Activated T-cell treated with anti-CD3 and anti-CD28 coated beads, Interleukin-2, amount 50 U/mL, for 72 hours (primary cell): ENCODE measurements around the gene ERBIN. TPM values are rescaled to one million over a fixed set of nuclear protein-coding genes. Genes with fewer than 3 reads are reported as not detected.
A peak's percentile ranks its signal among the peaks of the same experiment; 100 is the strongest.
"Not testable (repeated sequence)": the region's sequence is repeated elsewhere in the genome, so short reads cannot be mapped to it uniquely, and the experiment has no call there.

ENCODE experiments used
- ATAC-seq, 2 donors: fragments of 150-1000 bp; cut with Tn5 transposase; replicated peaks in 1 of 2; 2 replicates each; pipeline ENCODE4 v1.10.0; 2021; ENCODE audit warnings: moderate library complexity in 2 of 2, mild to moderate bottlenecking in 1 of 2
- DNase-seq, 2 donors: peaks; one replicate each; pipeline ENCODE4 v3.0.0; 2021 to 2022; ENCODE audit warnings: mixed read lengths in 1 of 2
- H3K27ac Mint-ChIP-seq: one replicate; pipeline ENCODE4 v1.8.0; 2022; ENCODE audit warnings: mild to moderate bottlenecking, moderate library complexity, mixed read lengths
- H3K27me3 Mint-ChIP-seq: one replicate; pipeline ENCODE4 v1.8.0; 2022; ENCODE audit warnings: low read depth, mixed read lengths
- H3K36me3 Mint-ChIP-seq, 2 donors: one replicate each; pipeline ENCODE4 v1.8.0; 2022; ENCODE audit warnings: mixed read lengths in 2 of 2, mild to moderate bottlenecking in 1 of 2; ENCODE audit not compliant: insufficient read depth in 2 of 2
- H3K4me1 Mint-ChIP-seq: one replicate; pipeline ENCODE4 v1.8.0; 2022; ENCODE audit warnings: low read depth, mixed read lengths
- H3K4me3 Mint-ChIP-seq, 2 donors: one replicate each; pipeline ENCODE4 v1.8.0; 2022; ENCODE audit warnings: mild to moderate bottlenecking in 2 of 2, mixed read lengths in 2 of 2, moderate library complexity in 2 of 2
- H3K9me3 Mint-ChIP-seq, 2 donors: one replicate each; pipeline ENCODE4 v1.8.0; 2022; ENCODE audit warnings: mixed read lengths in 2 of 2
- total RNA-seq, 2 donors: library from RNA; stranded (reverse); gene quantifications; one replicate each; pipeline ENCODE4 v1.2.3, GENCODE V29; 2022

ERBIN gene
- total RNA-seq, 2 donors from 2014 or later, result 63.6 to 64.4 TPM

GRCh38 chr5:65951330-65951729 lies 25.0 kb downstream of the ERBIN start:
- ATAC-seq (no peak), DNase-seq (no peak)
- Mint-ChIP-seq H3K27me3 (no peaks in the 10 kb centered on the region), H3K4me1 (peaks cover 30% of the 10 kb centered on the region), H3K36me3 (peaks cover 0 to 2% of the 10 kb centered on the region in 2 donors), H3K27ac (no peak overlapping the region), H3K9me3 (no peaks in the 10 kb centered on the region), H3K4me3 (no peak overlapping the region)

GRCh38 chr5:65952259-65952658 lies 25.9 kb downstream of the ERBIN start:
- no peak for ATAC-seq
- Mint-ChIP-seq H3K27me3 (no peaks in the 10 kb centered on the region), H3K4me1 (peaks cover 30% of the 10 kb centered on the region), H3K4me3 (no peak overlapping the region), H3K36me3 (peaks cover 1 to 3% of the 10 kb centered on the region in 2 donors), H3K27ac (no peak overlapping the region), H3K9me3 (no peaks in the 10 kb centered on the region)
- no peak for DNase-seq

- Mint-ChIP-seq H3K36me3 (peaks cover 1 to 8% of the 10 kb centered on the region in 2 donors), H3K27ac (no peak overlapping the region)
- no peak for ATAC-seq
Measured at GRCh38 chr5:65954200-65954599, 27.8 kb downstream of the ERBIN start.

GRCh38 chr5:65955746-65956145 lies 29.4 kb downstream of the ERBIN start:
- H3K36me3 Mint-ChIP-seq, result peaks cover 1 to 6% of the 10 kb centered on the region in 2 donors
- H3K4me3 Mint-ChIP-seq, result no peak overlapping the region
- peaks cover 42% of the 10 kb centered on the region for H3K4me1 Mint-ChIP-seq
- no peak for DNase-seq
- no peak for ATAC-seq
- peak overlapping the region; percentile 42 for H3K27ac Mint-ChIP-seq
- H3K9me3 Mint-ChIP-seq, result no peaks in the 10 kb centered on the region
- no peaks in the 10 kb centered on the region for H3K27me3 Mint-ChIP-seq

More at GRCh38 chr5:65954200-65954599, 27.8 kb downstream of the ERBIN start:
- Mint-ChIP-seq H3K27me3 (no peaks in the 10 kb centered on the region), H3K9me3 (no peaks in the 10 kb centered on the region), H3K4me3 (no peak overlapping the region), H3K4me1 (peaks cover 40% of the 10 kb centered on the region)
- DNase-seq, result no peak

- H3K4me3 Mint-ChIP-seq, H3K36me3 Mint-ChIP-seq, ATAC-seq, H3K27ac Mint-ChIP-seq, H3K9me3 Mint-ChIP-seq, H3K27me3 Mint-ChIP-seq, DNase-seq: not testable (repeated sequence)
- H3K4me1 Mint-ChIP-seq, result peaks cover 52% of the 10 kb centered on the region
Measured at GRCh38 chr5:65957703-65958102, 31.3 kb downstream of the ERBIN start.

- DNase-seq, result peak; percentile 16 to 34
- H3K9me3 Mint-ChIP-seq, result no peaks in the 10 kb centered on the region
- peaks cover under 1 to 6% of the 10 kb centered on the region in 2 donors for H3K36me3 Mint-ChIP-seq
- H3K4me3 Mint-ChIP-seq, result peak overlapping the region in 1 of 2 donors; percentile 3
- H3K27ac Mint-ChIP-seq, result peak overlapping the region; percentile 4
- H3K27me3 Mint-ChIP-seq, result no peaks in the 10 kb centered on the region
- H3K4me1 Mint-ChIP-seq, result peaks cover 59% of the 10 kb centered on the region
- ATAC-seq, result peak; percentile 100
Measured at GRCh38 chr5:65961633-65962032, 35.3 kb downstream of the ERBIN start.

- Mint-ChIP-seq H3K4me3 (peak overlapping the region in 1 of 2 donors; percentile 39), H3K4me1 (peaks cover 70% of the 10 kb centered on the region), H3K27ac (no peak overlapping the region), H3K27me3 (no peaks in the 10 kb centered on the region), H3K36me3 (peaks cover 0 to 2% of the 10 kb centered on the region in 2 donors), H3K9me3 (no peaks in the 10 kb centered on the region)
- DNase-seq (no peak), ATAC-seq (peak; percentile 44 to 58)
Measured at GRCh38 chr5:65967288-65968066, 41.1 kb downstream of the ERBIN start.

GRCh38 chr5:65969539-65970393 lies 43.4 kb downstream of the ERBIN start:
- peaks cover 64% of the 10 kb centered on the region for H3K4me1 Mint-ChIP-seq

GRCh38 chr5:65970481-65971367 lies 44.3 kb downstream of the ERBIN start:
- Mint-ChIP-seq H3K27me3 (no peaks in the 10 kb centered on the region), H3K4me1 (peaks cover 55% of the 10 kb centered on the region), H3K9me3 (peaks cover 1 to 2% of the 10 kb centered on the region in 2 donors), H3K36me3 (peaks cover 2 to 9% of the 10 kb centered on the region in 2 donors), H3K27ac (peak overlapping the region; percentile 87), H3K4me3 (peak overlapping the region; percentile 35 to 79)
- ATAC-seq (peak in 1 of 2 donors; percentile 33), DNase-seq (no peak)

More at GRCh38 chr5:65969539-65970393, 43.4 kb downstream of the ERBIN start:
- peaks cover 0 to 2% of the 10 kb centered on the region in 2 donors for H3K9me3 Mint-ChIP-seq
- ATAC-seq, result no peak
- peak overlapping the region; percentile 35 to 79 for H3K4me3 Mint-ChIP-seq
- DNase-seq, result no peak
- peaks cover 2 to 6% of the 10 kb centered on the region in 2 donors for H3K36me3 Mint-ChIP-seq
- peak overlapping the region; percentile 72 for H3K27ac Mint-ChIP-seq
- no peaks in the 10 kb centered on the region for H3K27me3 Mint-ChIP-seq

- Mint-ChIP-seq H3K4me3 (no peak overlapping the region), H3K4me1 (peaks cover 50% of the 10 kb centered on the region), H3K36me3 (peaks cover 4 to 16% of the 10 kb centered on the region in 2 donors), H3K27ac (no peak overlapping the region), H3K27me3 (no peaks in the 10 kb centered on the region), H3K9me3 (peaks cover 3 to 4% of the 10 kb centered on the region in 2 donors)
- DNase-seq, result no peak
- ATAC-seq, result no peak
Measured at GRCh38 chr5:65971643-65972042, 45.3 kb downstream of the ERBIN start.

GRCh38 chr5:65972896-65973295 lies 46.5 kb downstream of the ERBIN start:
- not testable (repeated sequence) for H3K27me3 Mint-ChIP-seq, H3K27ac Mint-ChIP-seq, H3K9me3 Mint-ChIP-seq, ATAC-seq, H3K4me3 Mint-ChIP-seq, DNase-seq
- H3K36me3 Mint-ChIP-seq, result peaks cover 4 to 16% of the 10 kb centered on the region in 2 donors
- peaks cover 38% of the 10 kb centered on the region for H3K4me1 Mint-ChIP-seq

GRCh38 chr5:65978251-65978650 lies 51.9 kb downstream of the ERBIN start:
- Mint-ChIP-seq H3K9me3 (peaks cover 4% of the 10 kb centered on the region in 2 donors), H3K27ac (peak overlapping the region; percentile 69), H3K4me1 (peaks cover 41% of the 10 kb centered on the region), H3K4me3 (no peak overlapping the region), H3K27me3 (no peaks in the 10 kb centered on the region), H3K36me3 (peaks cover 6 to 22% of the 10 kb centered on the region in 2 donors)
- ATAC-seq (no peak), DNase-seq (no peak)
